B cell (primary cell): ENCODE results near the gene SEMA4G. TPM values are rescaled to one million over a fixed set of nuclear protein-coding genes. Genes with fewer than 3 reads are reported as not detected.

Source experiments
- ATAC-seq: fragments of 200-7000 bp; cut with Tn5 transposase; one replicate; pipeline ENCODE4 v1.10.0; 2021; ENCODE audit warnings: low read depth, mild to moderate bottlenecking, moderate number of reproducible peaks, moderate library complexity
- CTCF ChIA-PET: fragments of 350-600 bp; sonication (Branson Sonifier 250); formaldehyde crosslinking; loops from one replicate; lab custom pipeline; 2021; ENCODE audit warnings: antibody characterized with exemption, inconsistent platforms; lab: Charles Lee
- POLR2A ChIA-PET: fragments of 350-600 bp; sonication (Branson Sonifier 250); formaldehyde crosslinking; loops from one replicate; lab custom pipeline; 2021; ENCODE audit warnings: antibody characterized with exemption; lab: Charles Lee
- DNase-seq: peaks from one replicate; pipeline ENCODE4 v3.0.0; 2013
- H2AFZ ChIP-seq: 2 replicates; pipeline ENCODE4 v1.6.1; 2012; ENCODE audit warnings: mild to moderate bottlenecking, low read depth, low read length; ENCODE audit not compliant: insufficient read depth, poor library complexity, severe bottlenecking
- H3K27ac ChIP-seq, 2 donors: 1 replicate in 1 of 2; 2 replicates in 1 of 2; pipeline ENCODE4 v1.5.1; 2012 to 2013; ENCODE audit warnings: low read length in 2 of 2, mild to moderate bottlenecking in 2 of 2, moderate library complexity in 1 of 2
- H3K27me3 ChIP-seq, 4 experiments: fragments of 200-600 bp in 1 of 4; sonication (generic) in 1 of 4; replicated peaks in 1 of 4; 1 replicate in 2 of 4; 2 replicates in 2 of 4; pipeline versions ENCODE4 v1.6.1 to v1.7.0; 2013 to 2016; ENCODE audit warnings: low read length in 3 of 4, mild to moderate bottlenecking in 2 of 4, mixed read lengths in 1 of 4, moderate library complexity in 1 of 4; ENCODE audit not compliant: insufficient read depth in 4 of 4, control insufficient read depth in 3 of 4; ENCODE audit errors: control extremely low read depth in 1 of 4
- H3K36me3 ChIP-seq, 2 experiments: replicated peaks in 1 of 2; 1 replicate in 1 of 2; 2 replicates in 1 of 2; pipeline versions ENCODE4 v1.6.1 to v1.7.1; 2013; ENCODE audit warnings: low read length in 1 of 2; ENCODE audit not compliant: insufficient read depth in 2 of 2, control insufficient read depth in 1 of 2; ENCODE audit errors: control extremely low read depth in 1 of 2, extremely low read depth in 1 of 2
- H3K4me1 ChIP-seq, 2 donors: fragments of 200-600 bp in 1 of 2; sonication (generic) in 1 of 2; 1 replicate in 1 of 2; 2 replicates in 1 of 2; pipeline versions ENCODE4 v1.5.1 to v1.6.1; 2013 to 2017; ENCODE audit warnings: low read length in 2 of 2; ENCODE audit not compliant: control insufficient read depth in 2 of 2, insufficient read depth in 2 of 2
- H3K4me2 ChIP-seq: replicated peaks from 2 replicates; pipeline ENCODE3; 2012; ENCODE audit warnings: mild to moderate bottlenecking, low read depth, low read length; ENCODE audit not compliant: poor library complexity, severe bottlenecking
- H3K4me3 ChIP-seq, 5 experiments: fragments of 200-600 bp in 1 of 5; sonication (generic) in 1 of 5; 1 replicate in 3 of 5; 2 replicates in 2 of 5; pipeline versions ENCODE4 v1.5.1 to v1.7.0; 2011 to 2016; ENCODE audit warnings: low read length in 4 of 5, mild to moderate bottlenecking in 4 of 5, low read depth in 2 of 5, control low read depth in 1 of 5, moderate library complexity in 1 of 5; ENCODE audit not compliant: insufficient read depth in 1 of 5; ENCODE audit errors: control extremely low read depth in 1 of 5, extremely low read depth in 1 of 5
- H3K79me2 ChIP-seq: fragments of 200-600 bp; sonication (generic); one replicate; pipeline ENCODE4 v1.6.0; 2016; ENCODE audit warnings: low read length; ENCODE audit not compliant: control insufficient read depth, insufficient read depth
- H3K9ac ChIP-seq: fragments of 200-600 bp; sonication (generic); 2 replicates; pipeline ENCODE4 v1.6.1; 2017; ENCODE audit warnings: mild to moderate bottlenecking, low read length, moderate library complexity
- H3K9me3 ChIP-seq, 3 donors: one replicate each; pipeline versions ENCODE4 v1.6.1 to v1.7.1; 2013; ENCODE audit warnings: low read length in 2 of 3; ENCODE audit not compliant: control insufficient read depth in 2 of 3, insufficient read depth in 1 of 3; ENCODE audit errors: control extremely low read depth in 1 of 3
- H4K20me1 ChIP-seq: 2 replicates; pipeline ENCODE4 v1.6.0; 2012; ENCODE audit warnings: mild to moderate bottlenecking, low read length; ENCODE audit not compliant: insufficient read depth, control insufficient read depth, poor library complexity, severe bottlenecking
- H3K27ac Mint-ChIP-seq: one replicate; pipeline ENCODE4 v1.8.0; 2021; ENCODE audit warnings: mixed read lengths
- H3K27me3 Mint-ChIP-seq: one replicate; pipeline ENCODE4 v1.8.0; 2021; ENCODE audit warnings: mixed read lengths
- H3K4me1 Mint-ChIP-seq: one replicate; pipeline ENCODE4 v1.8.0; 2021; ENCODE audit warnings: mixed read lengths
- H3K4me3 Mint-ChIP-seq: one replicate; pipeline ENCODE4 v1.8.0; 2021; ENCODE audit warnings: mixed read lengths
- H3K9me3 Mint-ChIP-seq: one replicate; pipeline ENCODE4 v1.8.0; 2022; ENCODE audit warnings: mixed read lengths; ENCODE audit not compliant: insufficient read depth
- CTCF ChIP-seq: fragments of 200-600 bp; IDR thresholded peaks from one replicate; pipeline ENCODE4 v1.8.0; 2022; ENCODE audit warnings: antibody characterized with exemption, mild to moderate bottlenecking
- EZH2 ChIP-seq: IDR thresholded peaks from 2 replicates; pipeline ENCODE4 v1.6.1; 2012; ENCODE audit warnings: borderline replicate concordance, low read depth, mild to moderate bottlenecking, moderate library complexity, low read length; ENCODE audit not compliant: insufficient read depth, poor library complexity, severe bottlenecking
- WGBS: methylation state at CpG from one replicate; pipeline ENCODE4 v1.1.5; 2013; ENCODE audit warnings: missing lambda C conversion rate; ENCODE audit not compliant: insufficient coverage; 5-methylcytosine and 5-hydroxymethylcytosine counted together
- intact Hi-C: fragments of 100-400 bp; cut with micrococcal nuclease; formaldehyde crosslinking; loops from one replicate; pipeline ENCODE4 v1.10.0; 2022
- polyA plus RNA-seq: library from polyadenylated mRNA; depleted of rRNA; stranded (reverse); fragments of >200 nt; gene quantifications from 2 replicates; pipeline ENCODE4 v1.2.3, GENCODE V29; 2012
- total RNA-seq, 2 donors: library from RNA; stranded (reverse); fragments of 120-200 nt in 1 of 2; gene quantifications; 1 replicate in 1 of 2; 2 replicates in 1 of 2; pipeline versions ENCODE4 v1.2.3 to v1.2.4, GENCODE V29; 2013 to 2022

Gene SEMA4G
- total and polyA plus RNA-seq, 2 donors (not counting 1 experiment from before 2014, with no cell fraction given), result 0.84 to 0.96 TPM

- Mint-ChIP-seq H3K27me3 (no peaks in the 10 kb centered on the region), H3K27ac (no peak overlapping the region), H3K4me1 (peaks cover 16% of the 10 kb centered on the region), H3K9me3 (no peaks in the 10 kb centered on the region), H3K4me3 (peak overlapping the region; percentile 63)
- intact Hi-C loops, result no loop called here
- no peak for DNase-seq
- peak overlapping the region; percentile 42 for H3K9ac ChIP-seq
- WGBS, result 40% methylated on average over 7 of the region's 9 CpGs
- no peak for ATAC-seq
- H3K27me3 ChIP-seq, result no peaks in the 10 kb centered on the region
- H3K4me1 ChIP-seq, result peaks cover 13 to 17% of the 10 kb centered on the region in 2 donors
- H4K20me1 ChIP-seq, result no peaks in the 10 kb centered on the region
- H2AFZ ChIP-seq, result peak overlapping the region; percentile 58
- H3K36me3 ChIP-seq, result peaks cover 4 to 16% of the 10 kb centered on the region in 2 experiments
- TF ChIP-seq EZH2 (no peak), CTCF (no peak)
- no peaks in the 10 kb centered on the region for H3K9me3 ChIP-seq
- H3K27ac ChIP-seq, result no peak overlapping the region
- H3K79me2 ChIP-seq, result no peaks in the 10 kb centered on the region
- peak overlapping the region; percentile 96 for H3K4me2 ChIP-seq
- H3K4me3 ChIP-seq, result peak overlapping the region in 4 of 5 experiments; percentile 16 to 60 (median 48)
- ChIA-PET POLR2A (no interaction called here), CTCF (interaction anchor here (1.0 to 5.4 kb wide), 8 partner anchors 11 to 49 kb away, joined by 3 to 25 read pairs (median 4); partner anchors contain the start of gene LZTS2)
These were observed 479 bp upstream of the SEMA4G start for GRCh38 chr10:100968863-100969186.

- H3K9ac ChIP-seq, result peak overlapping the region; percentile 67
- H3K4me1 ChIP-seq, result peaks cover 13 to 17% of the 10 kb centered on the region in 2 donors
- POLR2A ChIA-PET, result no interaction called here
- Mint-ChIP-seq H3K4me1 (peaks cover 16% of the 10 kb centered on the region), H3K9me3 (no peaks in the 10 kb centered on the region), H3K4me3 (peak overlapping the region; percentile 63), H3K27ac (no peak overlapping the region), H3K27me3 (no peaks in the 10 kb centered on the region)
- H3K27me3 ChIP-seq, result no peaks in the 10 kb centered on the region
- H3K27ac ChIP-seq, result no peak overlapping the region
- 50% methylated on average over 3 of the region's 13 CpGs for WGBS
- H3K9me3 ChIP-seq, result no peaks in the 10 kb centered on the region
- peaks cover 0 to 10% of the 10 kb centered on the region in 2 experiments for H3K36me3 ChIP-seq
- H4K20me1 ChIP-seq, result no peaks in the 10 kb centered on the region
- H3K4me3 ChIP-seq, result peak overlapping the region in 2 of 5 experiments; percentile 51 to 60
- H3K4me2 ChIP-seq, result peak overlapping the region; percentile 96
- CTCF ChIA-PET, result interaction anchor here (0.7 to 3.4 kb wide), 6 partner anchors 15 to 44 kb away, joined by 3 to 25 read pairs (median 3); partner anchors contain the start of genes LZTS2, MRPL43 and TWNK
- no peaks in the 10 kb centered on the region for H3K79me2 ChIP-seq
- TF ChIP-seq CTCF (no peak), EZH2 (no peak)
- peak overlapping the region; percentile 84 for H2AFZ ChIP-seq
- intact Hi-C loops, result loop anchor here (2.0 kb wide), 1 partner anchor 17 kb away; the partner anchor contains the start of genes MRPL43 and TWNK
- peak; percentile 57 for DNase-seq
- peak; percentile 37 for ATAC-seq
These were observed 991 bp downstream of the SEMA4G start for GRCh38 chr10:100970076-100970913.
